K562 (cell line): ENCODE data around the gene VWA7. TPM values are rescaled to one million over a fixed set of nuclear protein-coding genes. Genes with fewer than 3 reads are reported as not detected.

ENCODE experiments used
- AFF1 ChIP-seq, 2 experiments: fragments of 450-650 bp; IDR thresholded peaks; 2 replicates each; pipeline ENCODE4 v1.6.1; 2018; ENCODE audit warnings: mild to moderate bottlenecking in 2 of 2, low read depth in 1 of 2; ENCODE audit not compliant: partially characterized antibody in 2 of 2
- ARID2 ChIP-seq: fragments of 450-650 bp; IDR thresholded peaks from 2 replicates; pipeline ENCODE4 v1.6.1; 2017; ENCODE audit warnings: antibody characterized with exemption, mild to moderate bottlenecking
- EHMT2 ChIP-seq: fragments of 450-650 bp; IDR thresholded peaks from 2 replicates; pipeline ENCODE4 v1.6.1; 2018; ENCODE audit warnings: antibody characterized with exemption
- ESRRB ChIP-seq: fragments of 250-450 bp; sonication (Bioruptor Pico); IDR thresholded peaks from 2 replicates; pipeline ENCODE4 v1.5.0; 2020; ENCODE audit warnings: mild to moderate bottlenecking, moderate library complexity, borderline replicate concordance
- ETV6 ChIP-seq, 3 experiments: fragments of 150-350 bp in 1 of 3; sonication (generic) in 1 of 3; formaldehyde crosslinking in 1 of 3; IDR thresholded peaks; 2 replicates each; pipeline versions ENCODE4 v1.6.1 to v1.8.0; 2014 to 2022; ENCODE audit warnings: borderline replicate concordance in 2 of 3, low read depth in 2 of 3, antibody characterized with exemption in 1 of 3, low read length in 1 of 3, mild to moderate bottlenecking in 1 of 3, missing genetic modification reagents in 1 of 3
- HLTF ChIP-seq: fragments of 450-650 bp; IDR thresholded peaks from 2 replicates; pipeline ENCODE4 v1.6.1; 2016
- JUN ChIP-seq, 2 experiments: sonication (generic) in 1 of 2; formaldehyde crosslinking in 1 of 2; IDR thresholded peaks; 2 replicates each; pipeline versions ENCODE4 v1.6.1 to v1.8.0; 2012 to 2022; ENCODE audit warnings: borderline replicate concordance in 2 of 2, mild to moderate bottlenecking in 2 of 2, improper control_type of control experiment in 1 of 2, low read depth in 1 of 2, low read length in 1 of 2, missing genetic modification reagents in 1 of 2
- JUND ChIP-seq, 2 experiments: IDR thresholded peaks; 2 replicates in 1 of 2; 3 replicates in 1 of 2; pipeline ENCODE4 v1.6.1; 2011; ENCODE audit warnings: borderline replicate concordance in 2 of 2, low read depth in 2 of 2, low read length in 2 of 2, improper control_type of control experiment in 1 of 2, missing biosample characterization in 1 of 2, missing genetic modification characterization in 1 of 2, missing genetic modification reagents in 1 of 2
- MTA1 ChIP-seq: fragments of 450-650 bp; IDR thresholded peaks from 2 replicates; pipeline ENCODE4 v1.6.1; 2017; ENCODE audit warnings: borderline replicate concordance
- POLR2AphosphoS5 ChIP-seq: IDR thresholded peaks from 2 replicates; pipeline ENCODE4 v1.6.1; 2011; ENCODE audit warnings: mild to moderate bottlenecking, low read depth, low read length, moderate library complexity; ENCODE audit not compliant: control insufficient read depth, insufficient read depth
- TAF15 ChIP-seq: fragments of 200-400 bp; formaldehyde crosslinking; IDR thresholded peaks from 2 replicates; pipeline ENCODE4 v1.6.1; 2017; ENCODE audit warnings: mild to moderate bottlenecking, low read depth, low read length, moderate library complexity
- TCFL5 ChIP-seq: fragments of 250-450 bp; sonication (Bioruptor Pico); conservative IDR thresholded peaks from 2 replicates; pipeline ENCODE4 v1.6.1; 2021; ENCODE audit warnings: mild to moderate bottlenecking, moderate library complexity, matching md5 sums
- TSHZ1 ChIP-seq: fragments of 250-450 bp; sonication (Bioruptor Pico); IDR thresholded peaks from 2 replicates; pipeline ENCODE4 v1.4.0; 2020; ENCODE audit warnings: mild to moderate bottlenecking, moderate library complexity
- ZKSCAN3 ChIP-seq: fragments of 250-450 bp; sonication (Bioruptor Pico); IDR thresholded peaks from 2 replicates; pipeline ENCODE4 v1.4.0; 2020
- ZNF232 ChIP-seq: sonication (generic); formaldehyde crosslinking; IDR thresholded peaks from 2 replicates; pipeline ENCODE4 v1.8.0; 2022; ENCODE audit warnings: mild to moderate bottlenecking, missing genetic modification reagents
- ZNF24 ChIP-seq: fragments of 450-650 bp; IDR thresholded peaks from 2 replicates; pipeline ENCODE4 v1.6.1; 2016
- ZNF274 ChIP-seq: IDR thresholded peaks from 2 replicates; pipeline ENCODE4 v1.6.1; 2011; ENCODE audit warnings: low read depth, mild to moderate bottlenecking, low read length, moderate library complexity, borderline replicate concordance
- polyA plus RNA-seq, 8 experiments: library from polyadenylated mRNA; depleted of rRNA in 4 of 8; stranded (reverse) in 5 of 8; unstranded in 3 of 8; fragments of >200 nt; fragmentation: Nextera tagmentation in 2 of 8; fragmentation: Illumina TruSeq in 1 of 8; extraction: Ambion mirVana in 2 of 8; extraction: Trizol in 1 of 8; gene quantifications; 2 replicates each; pipeline versions ENCODE4 v1.2.1 to v1.2.3, GENCODE V29; 2011 to 2014; ENCODE audit warnings: inconsistent platforms in 1 of 8, missing spikeins in 1 of 8
- total RNA-seq, 7 experiments: library from RNA; depleted of rRNA in 6 of 7; stranded (reverse); fragments of >200 nt in 6 of 7; fragmentation: Illumina TruSeq in 2 of 7; extraction: Trizol in 2 of 7; gene quantifications; 2 replicates each; pipeline versions ENCODE4 v1.2.1 to v1.2.3, GENCODE V29; 2011 to 2021; ENCODE audit warnings: low replicate concordance in 1 of 7
- TF ChIP-seq, protein P1 (sequence below): fragments of 450-650 bp; formaldehyde crosslinking; IDR thresholded peaks from 2 replicates; pipeline ENCODE4 v1.4.0; 2020; ENCODE audit warnings: mild to moderate bottlenecking, moderate library complexity

Gene VWA7
- total and polyA plus RNA-seq, 9 of the 15 experiments (the other 6 are each of a cell fraction or from before 2014, with no cell fraction given): 0.18 to 2.9 (median 0.95) TPM

GRCh38 chr6:31730631-31731086 lies 46.5 kb downstream of the VWA7 start (continued):
- TF ChIP-seq TSHZ1 (0 out of 2 replicates have a peak, but pooled peaks have one; percentile 42), ESRRB (CRISPR knock-in tag) (0 out of 2 replicates have a peak, but pooled peaks have one; percentile 9), ZNF274 (0 out of 2 replicates have a peak, but pooled peaks have one; percentile 13), ZNF24 (no peak), EHMT2 (0 out of 2 replicates have a peak, but pooled peaks have one; percentile 44), POLR2AphosphoS5 (peak; percentile 53; the same call in 1 of the 2 replicates), ZNF232 (CRISPR knock-in tag) (no peak), ZKSCAN3 (no peak), TCFL5 (CRISPR knock-in tag) (no peak), HLTF (no peak), MTA1 (0 out of 2 replicates have a peak, but pooled peaks have one; percentile 51), JUN (IDR thresholded peaks at IDR 0.05; ENCODE audit: borderline replicate concordance, low read depth, low read length) (no peak), JUN (CRISPR knock-in tag; IDR thresholded peaks at IDR 0.05; ENCODE audit: borderline replicate concordance) (0 out of 2 replicates have a peak, but pooled peaks have one; percentile 45), AFF1 (IDR thresholded peaks at IDR 0.05; ENCODE audit: low read depth in 1 of 2, partially characterized antibody in 2 of 2) (peak in 1 of 2 experiments; percentile 36), TAF15 (no peak), ARID2 (peak; percentile 3; the same call in 1 of the 2 replicates), JUND (IDR thresholded peaks at IDR 0.05; ENCODE audit: borderline replicate concordance, low read depth, low read length) (no peak), JUND (tag; IDR thresholded peaks at IDR 0.05; ENCODE audit: borderline replicate concordance, low read depth, low read length) (0 out of 3 replicates have a peak, but pooled peaks have one; percentile 13), ETV6 (IDR thresholded peaks at IDR 0.05; ENCODE audit: borderline replicate concordance in 1 of 2, low read depth in 2 of 2, low read length in 1 of 2) (no peak), ETV6 (CRISPR knock-in tag; IDR thresholded peaks at IDR 0.05; ENCODE audit: borderline replicate concordance) (no peak)
- TF ChIP-seq, protein P1, sequence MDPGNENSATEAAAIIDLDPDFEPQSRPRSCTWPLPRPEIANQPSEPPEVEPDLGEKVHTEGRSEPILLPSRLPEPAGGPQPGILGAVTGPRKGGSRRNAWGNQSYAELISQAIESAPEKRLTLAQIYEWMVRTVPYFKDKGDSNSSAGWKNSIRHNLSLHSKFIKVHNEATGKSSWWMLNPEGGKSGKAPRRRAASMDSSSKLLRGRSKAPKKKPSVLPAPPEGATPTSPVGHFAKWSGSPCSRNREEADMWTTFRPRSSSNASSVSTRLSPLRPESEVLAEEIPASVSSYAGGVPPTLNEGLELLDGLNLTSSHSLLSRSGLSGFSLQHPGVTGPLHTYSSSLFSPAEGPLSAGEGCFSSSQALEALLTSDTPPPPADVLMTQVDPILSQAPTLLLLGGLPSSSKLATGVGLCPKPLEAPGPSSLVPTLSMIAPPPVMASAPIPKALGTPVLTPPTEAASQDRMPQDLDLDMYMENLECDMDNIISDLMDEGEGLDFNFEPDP: peak; percentile 71; the same call in 1 of the 2 replicates
